A549 treated with ZK216348 at 1 μM for 4 hours (cell line): ENCODE measurements around the gene RIMS4. TPM values are rescaled to one million over a fixed set of nuclear protein-coding genes. Genes with fewer than 3 reads are reported as not detected.

ENCODE experiments used
- total RNA-seq: library from RNA; stranded (reverse); fragments of 200-300 nt; extraction: Qiagen RNA extraction; gene quantifications from 5 replicates; pipeline ENCODE4 v1.2.3, GENCODE V29; 2022; ENCODE audit warnings: low read depth

Gene RIMS4
- 0.90 to 2.0 TPM (median 1.5 TPM) in 5 replicates for total RNA-seq

DNA sequence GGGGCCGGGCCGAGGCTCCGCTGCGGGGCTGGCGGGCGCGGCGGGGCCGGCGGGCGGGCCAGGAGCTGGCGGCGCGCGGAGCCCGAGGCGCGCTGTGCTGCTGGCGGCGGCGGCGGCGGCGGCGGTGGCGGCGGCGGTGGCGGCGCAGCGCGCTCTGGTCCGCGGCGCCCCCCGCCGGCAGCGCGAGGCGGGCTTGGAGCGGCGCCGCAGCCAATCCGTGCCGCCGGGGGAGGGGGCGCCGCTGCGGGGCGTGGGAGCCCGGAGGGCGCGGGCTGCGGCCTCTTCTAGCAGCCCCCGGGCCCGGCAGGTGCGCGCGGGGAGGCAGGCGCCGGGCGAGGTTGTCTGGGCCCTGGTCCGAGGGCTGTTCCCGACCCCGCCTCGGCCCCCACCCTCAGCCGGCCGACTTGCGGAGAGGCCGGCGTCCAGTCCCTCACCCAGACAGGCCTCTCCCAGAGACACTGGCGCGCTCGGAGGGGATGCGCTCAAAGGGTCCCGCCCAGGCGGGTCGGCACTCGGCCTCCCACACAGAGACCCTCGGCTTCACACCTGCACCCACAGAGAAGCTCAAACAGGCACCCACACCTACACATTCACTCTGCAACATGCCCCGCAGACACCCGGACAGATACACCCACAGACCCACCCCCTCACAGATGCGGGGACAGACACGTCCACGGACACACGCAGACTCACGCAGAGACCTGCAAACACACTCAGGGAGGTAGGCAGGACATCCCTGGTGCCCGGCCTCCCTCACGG lies at the start of gene RIMS4:
TSS of gene RIMS4 (minus strand) at position 156 of the 759 bp plus-strand sequence. CDS start 275 bp downstream, outside the sequence.

DNA sequence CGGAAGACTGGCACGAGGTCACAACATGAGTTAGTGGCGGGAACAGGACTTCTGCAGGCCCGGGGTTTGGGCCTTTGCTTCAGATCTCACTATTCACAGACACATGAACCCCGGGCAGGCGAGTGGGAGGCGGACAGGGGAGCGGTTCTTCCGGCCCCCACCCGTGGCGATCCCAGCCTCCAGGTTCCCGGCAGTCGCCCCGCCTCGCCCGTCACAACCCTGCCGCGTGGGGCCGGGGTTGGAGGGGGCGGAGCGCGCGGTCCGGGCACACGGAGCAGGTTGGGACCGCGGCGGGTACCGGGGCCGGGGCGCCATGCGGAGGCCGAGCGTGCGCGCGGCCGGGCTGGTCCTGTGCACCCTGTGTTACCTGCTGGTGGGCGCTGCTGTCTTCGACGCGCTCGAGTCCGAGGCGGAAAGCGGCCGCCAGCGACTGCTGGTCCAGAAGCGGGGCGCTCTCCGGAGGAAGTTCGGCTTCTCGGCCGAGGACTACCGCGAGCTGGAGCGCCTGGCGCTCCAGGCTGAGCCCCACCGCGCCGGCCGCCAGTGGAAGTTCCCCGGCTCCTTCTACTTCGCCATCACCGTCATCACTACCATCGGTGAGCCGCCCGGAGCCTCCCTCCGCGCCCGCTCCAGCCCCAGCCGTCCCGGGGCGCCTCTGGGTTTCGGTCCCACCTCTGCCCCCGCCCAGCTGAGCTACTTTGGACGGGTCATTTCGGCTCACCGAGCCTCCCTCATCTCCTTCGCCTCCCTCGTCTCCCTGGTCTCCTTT lies 64.6 kb downstream of the RIMS4 start, which contains the start of gene KCNK15:
TSS of gene KCNK15 (plus strand) at position 268 of the 769 bp plus-strand sequence. CDS start at position 314, 46 bp downstream.

DNA sequence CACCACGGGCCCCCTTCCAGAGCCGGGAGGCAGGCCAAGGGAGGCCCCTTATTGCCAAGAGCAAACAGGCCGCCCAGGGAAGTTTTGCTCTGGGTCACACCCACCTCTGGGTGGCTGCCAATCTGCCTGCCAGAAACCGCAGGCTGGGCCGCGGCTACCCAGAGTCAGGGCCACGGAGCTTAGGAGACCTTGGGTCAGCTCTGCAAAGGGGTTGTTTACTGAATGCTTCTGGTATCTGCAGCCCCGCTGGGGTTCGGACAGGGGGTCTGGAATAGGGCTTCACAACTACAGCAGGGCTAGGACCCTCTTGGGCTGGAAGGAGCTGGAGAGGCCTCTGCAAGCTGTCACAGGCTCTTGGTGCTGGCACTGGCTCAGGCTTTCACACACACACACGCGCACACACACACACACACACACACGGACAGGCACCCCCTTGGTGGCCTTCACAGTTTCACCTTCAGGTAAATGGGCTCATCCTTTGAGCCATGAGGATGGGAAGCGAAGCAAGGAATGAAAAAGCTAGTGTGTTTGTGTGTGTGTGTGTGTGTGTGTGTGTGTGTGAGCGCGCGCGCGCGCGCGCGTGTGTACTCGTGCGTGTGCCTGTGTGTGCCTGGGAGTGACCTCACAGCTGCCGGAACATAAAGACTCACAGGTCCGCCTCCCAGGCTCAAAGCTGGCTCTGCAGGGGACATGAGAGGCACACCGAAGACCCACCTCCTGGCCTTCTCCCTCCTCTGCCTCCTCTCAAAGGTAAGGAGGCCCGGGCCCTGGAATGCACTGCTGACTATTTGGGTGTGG lies 95.4 kb downstream of the RIMS4 start, which contains the start of gene CCN5:
TSS of gene CCN5 (plus strand) at position 669 of the 798 bp plus-strand sequence. CDS start at position 691, 22 bp downstream.

Other genes with a start within 250 kb of the RIMS4 start
- 31.3 to 43.4 TPM (median 37.9 TPM) in 5 replicates for gene PKIG, start 228.0 kb downstream of the RIMS4 start, total RNA-seq
- gene ADA, start 158.8 kb downstream of the RIMS4 start, total RNA-seq, result 45.5 to 61.2 TPM (median 53.7 TPM) in 5 replicates
- gene CCN5, start 95.2 kb downstream of the RIMS4 start, total RNA-seq, result 18.1 to 40.4 TPM (median 24.9 TPM) in 5 replicates
- gene KCNK15, start 64.7 kb downstream of the RIMS4 start, total RNA-seq, result 0.33 to 0.64 TPM (median 0.56 TPM) in 5 replicates
- 173 to 220 TPM (median 196 TPM) in 5 replicates for gene YWHAB, start 75.2 kb upstream of the RIMS4 start, total RNA-seq
- gene PABPC1L, start 99.5 kb upstream of the RIMS4 start, total RNA-seq, result 14.9 to 21.1 TPM (median 20.8 TPM) in 5 replicates
- 39.1 to 43.4 TPM (median 40.9 TPM) in 5 replicates for gene TOMM34, start 149.9 kb upstream of the RIMS4 start, total RNA-seq
- gene STK4, start 156.0 kb upstream of the RIMS4 start, total RNA-seq, result 10.4 to 16.4 TPM (median 13.1 TPM) in 5 replicates